ENCODE data around the gene ECHDC3. TPM values are rescaled to one million over a fixed set of nuclear protein-coding genes. Genes with fewer than 3 reads are reported as not detected.

ECHDC3 gene
- polyA plus RNA-seq, 10 donors = 5.3 to 9.4 (median 7.1) TPM

- no peak for DNase-seq
Observed at GRCh38 chr10:11810973-11811372, 68.8 kb downstream of the ECHDC3 start.

DNA sequence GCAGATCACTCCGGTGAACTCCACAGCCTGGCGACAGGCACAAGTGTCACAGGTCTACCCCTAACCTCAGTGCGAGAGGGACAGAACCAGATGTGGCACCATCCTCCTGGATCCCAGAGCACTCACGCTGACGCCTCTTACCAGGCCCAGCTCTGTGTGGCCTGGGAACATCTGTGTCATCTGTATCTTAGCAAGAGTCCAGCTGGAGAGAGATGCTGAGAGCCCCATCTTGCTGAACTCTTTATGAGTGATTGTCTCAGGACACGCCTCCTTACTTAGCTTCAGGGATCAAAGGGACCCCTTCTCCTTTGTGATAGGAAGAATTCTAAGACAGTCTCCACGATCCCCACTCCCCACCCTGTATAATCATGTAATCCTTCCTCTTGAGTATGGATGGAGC lies 71.0 kb downstream of the ECHDC3 start:
- no peak for DNase-seq

Other genes starting within 250 kb of the ECHDC3 start
- 10 to 100 TPM in 4 of 10 donors, 1 to 10 TPM in 6; 8.3 to 13.6 (median 9.8) TPM for gene USP6NL, start 130.7 kb upstream of the ECHDC3 start, polyA plus RNA-seq (ENCODE audit: insufficient read length in 10 of 10)
- 1 to 10 TPM; 3.4 to 7.8 (median 4.9) TPM for gene PROSER2, start 81.0 kb downstream of the ECHDC3 start, polyA plus RNA-seq (ENCODE audit: insufficient read length in 10 of 10)

Data from muscle of back (tissue), 11 donors.